ENCODE results near the gene LYRM4.

LYRM4 gene

GRCh38 chr6:5257400-5257799 is 3.4 kb downstream of the LYRM4 start:
- no peak for TF ChIP-seq SIN3A (IDR thresholded peaks at IDR 0.05; ENCODE audit: borderline replicate concordance, insufficient read depth, low read length)
- no peak for TF ChIP-seq POLR2AphosphoS5 (IDR thresholded peaks at IDR 0.05; ENCODE audit: low read depth, low read length)
- TF ChIP-seq FOXP2 (optimal IDR thresholded peaks at IDR 0.05; ENCODE audit: borderline replicate concordance, extremely low read depth, extremely low read length, insufficient read depth) = no peak
- TF ChIP-seq TAF1 (IDR thresholded peaks at IDR 0.05; ENCODE audit: borderline replicate concordance, insufficient read depth, low read length) = no peak
- TF ChIP-seq REST (IDR thresholded peaks at IDR 0.05; ENCODE audit: insufficient read depth in 1 of 2, low read depth in 2 of 2, low read length in 2 of 2) = no peak

- no peak for TF ChIP-seq POLR2AphosphoS5 (IDR thresholded peaks at IDR 0.05; ENCODE audit: low read depth, low read length)
Observed at GRCh38 chr6:5256952-5257351, 3.8 kb downstream of the LYRM4 start.

- TF ChIP-seq POLR2AphosphoS5 (IDR thresholded peaks at IDR 0.05; ENCODE audit: low read depth, low read length) = no peak
Observed at GRCh38 chr6:5250911-5251310, 9.8 kb downstream of the LYRM4 start.

GRCh38 chr6:5250451-5250850 is 10.3 kb downstream of the LYRM4 start:
- no peak for TF ChIP-seq FOXP2 (optimal IDR thresholded peaks at IDR 0.05; ENCODE audit: borderline replicate concordance, extremely low read depth, extremely low read length, insufficient read depth)
- no peak for TF ChIP-seq TAF1 (IDR thresholded peaks at IDR 0.05; ENCODE audit: borderline replicate concordance, insufficient read depth, low read length)
- no peak for TF ChIP-seq REST (IDR thresholded peaks at IDR 0.05; ENCODE audit: insufficient read depth in 1 of 2, low read depth in 2 of 2, low read length in 2 of 2)
- TF ChIP-seq POLR2AphosphoS5 (IDR thresholded peaks at IDR 0.05; ENCODE audit: low read depth, low read length) = no peak
- no peak for TF ChIP-seq SIN3A (IDR thresholded peaks at IDR 0.05; ENCODE audit: borderline replicate concordance, insufficient read depth, low read length)

GRCh38 chr6:5249451-5250122 is 11.2 kb downstream of the LYRM4 start:
- TF ChIP-seq REST (IDR thresholded peaks at IDR 0.05; ENCODE audit: insufficient read depth in 1 of 2, low read depth in 2 of 2, low read length in 2 of 2) (no peak), POLR2AphosphoS5 (IDR thresholded peaks at IDR 0.05; ENCODE audit: low read depth, low read length) (no peak), FOXP2 (optimal IDR thresholded peaks at IDR 0.05; ENCODE audit: borderline replicate concordance, extremely low read depth, extremely low read length, insufficient read depth) (no peak), TAF1 (IDR thresholded peaks at IDR 0.05; ENCODE audit: borderline replicate concordance, insufficient read depth, low read length) (no peak), SIN3A (IDR thresholded peaks at IDR 0.05; ENCODE audit: borderline replicate concordance, insufficient read depth, low read length) (no peak)

GRCh38 chr6:5248302-5249098 is 12.2 kb downstream of the LYRM4 start:
- TF ChIP-seq SIN3A (IDR thresholded peaks at IDR 0.05; ENCODE audit: borderline replicate concordance, insufficient read depth, low read length) (no peak), POLR2AphosphoS5 (IDR thresholded peaks at IDR 0.05; ENCODE audit: low read depth, low read length) (no peak), FOXP2 (optimal IDR thresholded peaks at IDR 0.05; ENCODE audit: borderline replicate concordance, extremely low read depth, extremely low read length, insufficient read depth) (no peak), REST (IDR thresholded peaks at IDR 0.05; ENCODE audit: insufficient read depth in 1 of 2, low read depth in 2 of 2, low read length in 2 of 2) (no peak), TAF1 (IDR thresholded peaks at IDR 0.05; ENCODE audit: borderline replicate concordance, insufficient read depth, low read length) (no peak)
